ENCODE results near the gene EDC4. TPM values are rescaled to one million over a fixed set of nuclear protein-coding genes. Genes with fewer than 3 reads are reported as not detected.
"Not testable (repeated sequence)": the region's sequence is repeated elsewhere in the genome, so short reads cannot be mapped to it uniquely, and the experiment has no call there.

EDC4 gene
- total RNA-seq, 1 donor from 2014 or later = 48.8 TPM

- TF ChIP-seq CTCF (IDR thresholded peaks at IDR 0.05) = no peak
- Histone ChIP-seq H3K27me3 (no peaks in the 10 kb centered on the region), H3K4me3 (peak overlapping the region; percentile 79), H3K9me3 (no peaks in the 10 kb centered on the region), H3K27ac (peak overlapping the region; percentile 61), H3K36me3 (peaks cover 36% of the 10 kb centered on the region), H3K4me1 (peaks cover 12% of the 10 kb centered on the region)
- intact Hi-C loops (cut with DNase I) = no loop called here
- ATAC-seq (peak; percentile 98), DNase-seq (peak; percentile 95)
These were observed 39.2 kb upstream of the EDC4 start for GRCh38 chr16:67833415-67834241.

- ATAC-seq (no peak), DNase-seq (no peak)
- Histone ChIP-seq H3K27me3 (no peaks in the 10 kb centered on the region), H3K36me3 (peaks cover 30% of the 10 kb centered on the region), H3K27ac (peak overlapping the region; percentile 55), H3K4me1 (peaks cover 12% of the 10 kb centered on the region), H3K9me3 (no peaks in the 10 kb centered on the region), H3K4me3 (peak overlapping the region; percentile 79)
- intact Hi-C loops (cut with DNase I) = no loop called here
- TF ChIP-seq CTCF (IDR thresholded peaks at IDR 0.05) = no peak
These were observed 38.6 kb upstream of the EDC4 start for GRCh38 chr16:67834242-67834614.

- intact Hi-C loops (cut with DNase I); H3K27ac ChIP-seq; H3K4me3 ChIP-seq; DNase-seq; H3K27me3 ChIP-seq; H3K9me3 ChIP-seq; H3K36me3 ChIP-seq; ATAC-seq: not testable (repeated sequence)
- H3K4me1 ChIP-seq = peaks cover 12% of the 10 kb centered on the region
These were observed 35.7 kb upstream of the EDC4 start for GRCh38 chr16:67837190-67837589.

GRCh38 chr16:67837811-67838210, 35.0 kb upstream of the EDC4 start:
- DNase-seq (no peak), ATAC-seq (no peak)
- Histone ChIP-seq H3K4me1 (peaks cover 6% of the 10 kb centered on the region), H3K27me3 (no peaks in the 10 kb centered on the region), H3K36me3 (no peaks in the 10 kb centered on the region), H3K9me3 (no peaks in the 10 kb centered on the region), H3K27ac (no peak overlapping the region), H3K4me3 (no peak overlapping the region)
- intact Hi-C loops (cut with DNase I) = no loop called here
- no peak for TF ChIP-seq CTCF (IDR thresholded peaks at IDR 0.05)

GRCh38 chr16:67841198-67841815, 31.5 kb upstream of the EDC4 start:
- Histone ChIP-seq H3K4me1 (peaks cover 32% of the 10 kb centered on the region), H3K4me3 (peak overlapping the region; percentile 89), H3K9me3 (no peaks in the 10 kb centered on the region), H3K27ac (peak overlapping the region; percentile 99), H3K36me3 (no peaks in the 10 kb centered on the region), H3K27me3 (no peaks in the 10 kb centered on the region)
- intact Hi-C loops (cut with DNase I) = no loop called here
- DNase-seq = no peak
- TF ChIP-seq CTCF (IDR thresholded peaks at IDR 0.05) = no peak
- ATAC-seq = no peak

GRCh38 chr16:67841816-67842508, 30.9 kb upstream of the EDC4 start, which contains the start of gene THAP11:
Gene THAP11, plus strand, starts transcription at chr16:67842320. Its CDS starts 235 bp downstream, at chr16:67842555.
- peaks cover 32% of the 10 kb centered on the region for H3K4me1 ChIP-seq
- H3K4me3 ChIP-seq = peak within 1 kb of the TSS; percentile 89
- no peaks in the 10 kb centered on the region for H3K27me3 ChIP-seq
- peak; percentile 86 for TF ChIP-seq CTCF (IDR thresholded peaks at IDR 0.05)
- DNase-seq (peak; percentile 96), ATAC-seq (peak; percentile 85)
- H3K36me3 ChIP-seq = no peaks in the 10 kb centered on the region
- H3K9me3 ChIP-seq = no peaks in the 10 kb centered on the region
- H3K27ac ChIP-seq = peak within 1 kb of the TSS; percentile 99
- intact Hi-C loops (cut with DNase I) = no loop called here
